ENCODE data around the gene ZCCHC24. TPM values are rescaled to one million over a fixed set of nuclear protein-coding genes. Genes with fewer than 3 reads are reported as not detected.
"Not testable (repeated sequence)": the region's sequence is repeated elsewhere in the genome, so short reads cannot be mapped to it uniquely, and the experiment has no call there.

Gene ZCCHC24
- polyA plus RNA-seq, 3 donors: 3.9 to 5.0 (median 4.0) TPM

- Histone ChIP-seq H3K9me3 (replicated peaks in 1 of 2; ENCODE audit: control insufficient read depth in 1 of 2, insufficient read depth in 1 of 2, low read length in 2 of 2) (no peaks in the 10 kb centered on the region), H2AFZ (ENCODE audit: insufficient read depth, low read depth, low read length, poor library complexity, severe bottlenecking) (no peak overlapping the region), H3K79me2 (ENCODE audit: insufficient read depth, low read length) (peaks cover 5% of the 10 kb centered on the region), H3K27ac (ENCODE audit: low read depth in 1 of 2, low read length in 2 of 2) (no peak overlapping the region), H4K20me1 (ENCODE audit: insufficient read depth, low read length) (peaks cover 10% of the 10 kb centered on the region), H3K4me2 (replicated peaks; ENCODE audit: extremely low read depth, low read length, poor library complexity, severe bottlenecking) (no peak overlapping the region), H3K4me1 (ENCODE audit: control insufficient read depth in 1 of 2, insufficient read depth in 2 of 2, low read length in 2 of 2) (peaks cover 17 to 23% of the 10 kb centered on the region in 2 donors), H3K36me3 (replicated peaks in 1 of 2; ENCODE audit: control insufficient read depth in 1 of 2, insufficient read depth in 2 of 2, low read length in 2 of 2) (no peaks in the 10 kb centered on the region), H3K27me3 (ENCODE audit: control insufficient read depth in 2 of 2, insufficient read depth in 2 of 2, low read length in 2 of 2) (peaks cover 0 to 18% of the 10 kb centered on the region in 2 donors), H3K9ac (ENCODE audit: insufficient read depth, low read length, poor library complexity, severe bottlenecking) (no peak overlapping the region), H3K4me3 (replicated peaks in 1 of 3; ENCODE audit: low read depth in 2 of 3, low read length in 3 of 3) (no peak overlapping the region)
- Mint-ChIP-seq H3K4me1 (peaks cover 19% of the 10 kb centered on the region), H3K9me3 (no peaks in the 10 kb centered on the region), H3K36me3 (no peaks in the 10 kb centered on the region), H3K4me3 (no peak overlapping the region), H3K27ac (peak overlapping the region in 2 of 7 donors; percentile 46 to 61), H3K27me3 (ENCODE audit: low read depth in 3 of 3) (peaks cover 20 to 26% (median 23%) of the 10 kb centered on the region in 3 donors)
- TF ChIP-seq CTCF (IDR thresholded peaks at IDR 0.05): no peak
- intact Hi-C loops (cut with micrococcal nuclease): loop anchor here (10.0 kb wide), 2 partner anchors 164 to 204 kb away; no protein-coding TSS in a partner anchor
- 79% methylated on average over 2 of the region's 2 CpGs for WGBS (ENCODE audit: insufficient coverage)
- no peak for DNase-seq
Observed at GRCh38 chr10:79448732-79449049, 3.3 kb upstream of the ZCCHC24 start.

GRCh38 chr10:79447911-79448731, 2.7 kb upstream of the ZCCHC24 start:
- H3K27ac ChIP-seq (ENCODE audit: low read depth in 1 of 2, low read length in 2 of 2): no peak overlapping the region
- H3K4me3 ChIP-seq (replicated peaks in 1 of 3; ENCODE audit: low read depth in 2 of 3, low read length in 3 of 3): no peak overlapping the region
- H3K36me3 Mint-ChIP-seq: no peaks in the 10 kb centered on the region
- peak overlapping the region in 1 of 2 donors; percentile 39 for H3K4me3 Mint-ChIP-seq
- peaks cover 25% of the 10 kb centered on the region for H3K4me1 Mint-ChIP-seq
- peaks cover 0 to 18% of the 10 kb centered on the region in 2 donors for H3K27me3 ChIP-seq (ENCODE audit: control insufficient read depth in 2 of 2, insufficient read depth in 2 of 2, low read length in 2 of 2)
- peaks cover 16% of the 10 kb centered on the region for H4K20me1 ChIP-seq (ENCODE audit: insufficient read depth, low read length)
- no peak for DNase-seq
- no peaks in the 10 kb centered on the region for H3K9me3 ChIP-seq (replicated peaks in 1 of 2; ENCODE audit: control insufficient read depth in 1 of 2, insufficient read depth in 1 of 2, low read length in 2 of 2)
- peaks cover 20 to 22% (median 22%) of the 10 kb centered on the region in 3 donors for H3K27me3 Mint-ChIP-seq (ENCODE audit: low read depth in 3 of 3)
- WGBS (ENCODE audit: insufficient coverage): 100% methylated on average over 1 of the region's 5 CpGs
- H3K9me3 Mint-ChIP-seq: no peaks in the 10 kb centered on the region
- peak overlapping the region in 1 of 7 donors; percentile 42 for H3K27ac Mint-ChIP-seq
- H3K79me2 ChIP-seq (ENCODE audit: insufficient read depth, low read length): peaks cover 11% of the 10 kb centered on the region
- no peak for TF ChIP-seq CTCF (IDR thresholded peaks at IDR 0.05)
- no peak overlapping the region for H3K9ac ChIP-seq (ENCODE audit: insufficient read depth, low read length, poor library complexity, severe bottlenecking)
- H3K4me2 ChIP-seq (replicated peaks; ENCODE audit: extremely low read depth, low read length, poor library complexity, severe bottlenecking): no peak overlapping the region
- H2AFZ ChIP-seq (ENCODE audit: insufficient read depth, low read depth, low read length, poor library complexity, severe bottlenecking): no peak overlapping the region
- intact Hi-C loops (cut with micrococcal nuclease): loop anchor here (10.0 kb wide), 2 partner anchors 163 to 203 kb away; no protein-coding TSS in a partner anchor
- H3K36me3 ChIP-seq (replicated peaks in 1 of 2; ENCODE audit: control insufficient read depth in 1 of 2, insufficient read depth in 2 of 2, low read length in 2 of 2): no peaks in the 10 kb centered on the region
- H3K4me1 ChIP-seq (ENCODE audit: control insufficient read depth in 1 of 2, insufficient read depth in 2 of 2, low read length in 2 of 2): peaks cover 22 to 29% of the 10 kb centered on the region in 2 donors

DNA sequence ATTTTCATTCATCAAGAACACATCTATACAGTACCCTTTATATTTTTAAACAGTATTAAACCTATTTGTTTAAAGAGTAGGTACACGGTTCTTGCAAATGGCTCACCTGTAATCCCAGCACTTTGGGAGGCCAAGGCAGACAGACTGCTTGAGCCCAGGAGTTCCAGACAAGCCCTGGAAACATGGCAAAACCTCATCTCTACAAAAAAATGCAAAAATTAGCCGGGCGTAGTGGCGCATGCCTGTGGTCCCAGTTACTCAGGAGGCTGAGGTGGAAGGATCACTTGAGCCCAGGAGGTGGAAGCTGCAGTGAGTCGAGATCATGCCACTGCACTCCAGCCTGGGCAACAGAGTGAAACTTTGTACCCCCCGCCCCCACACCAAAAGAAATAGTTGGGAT, 1.8 kb upstream of the ZCCHC24 start:
- no CpG with 5 or more reads among the region's 6 CpGs for WGBS (ENCODE audit: insufficient coverage)
- H3K4me2 ChIP-seq (replicated peaks; ENCODE audit: extremely low read depth, low read length, poor library complexity, severe bottlenecking); H3K36me3 ChIP-seq (replicated peaks in 1 of 2; ENCODE audit: control insufficient read depth in 1 of 2, insufficient read depth in 2 of 2, low read length in 2 of 2); H3K9me3 Mint-ChIP-seq; H3K36me3 Mint-ChIP-seq; H2AFZ ChIP-seq (ENCODE audit: insufficient read depth, low read depth, low read length, poor library complexity, severe bottlenecking); H3K9me3 ChIP-seq (replicated peaks in 1 of 2; ENCODE audit: control insufficient read depth in 1 of 2, insufficient read depth in 1 of 2, low read length in 2 of 2); H3K9ac ChIP-seq (ENCODE audit: insufficient read depth, low read length, poor library complexity, severe bottlenecking); H3K4me3 ChIP-seq (replicated peaks in 1 of 3; ENCODE audit: low read depth in 2 of 3, low read length in 3 of 3); H3K27ac Mint-ChIP-seq; DNase-seq; H3K27ac ChIP-seq (ENCODE audit: low read depth in 1 of 2, low read length in 2 of 2): not testable (repeated sequence)
- Mint-ChIP-seq H3K27me3 (ENCODE audit: low read depth in 3 of 3) (peaks cover 21 to 23% (median 22%) of the 10 kb centered on the region in 3 donors), H3K4me3 (peak overlapping the region in 1 of 2 donors; percentile 95), H3K4me1 (peaks cover 32% of the 10 kb centered on the region)
- H3K79me2 ChIP-seq (ENCODE audit: insufficient read depth, low read length): peaks cover 19% of the 10 kb centered on the region
- intact Hi-C loops (cut with micrococcal nuclease): loop anchor here (10.0 kb wide), 2 partner anchors 162 to 202 kb away; no protein-coding TSS in a partner anchor
- H3K27me3 ChIP-seq (ENCODE audit: control insufficient read depth in 2 of 2, insufficient read depth in 2 of 2, low read length in 2 of 2): peaks cover 0 to 18% of the 10 kb centered on the region in 2 donors
- peaks cover 27 to 37% of the 10 kb centered on the region in 2 donors for H3K4me1 ChIP-seq (ENCODE audit: control insufficient read depth in 1 of 2, insufficient read depth in 2 of 2, low read length in 2 of 2)
- H4K20me1 ChIP-seq (ENCODE audit: insufficient read depth, low read length): peaks cover 25% of the 10 kb centered on the region

Data from CD14-positive monocyte (primary cell).